Measurements from ENCODE around the gene CCDC116. TPM values are rescaled to one million over a fixed set of nuclear protein-coding genes. Genes with fewer than 3 reads are reported as not detected.

Gene CCDC116
- polyA plus RNA-seq, 1 donor from 2014 or later: 0.28 TPM

- Histone ChIP-seq H2AFZ (ENCODE audit: low read depth, low read length) (no peak overlapping the region), H3K27ac (ENCODE audit: low read length) (no peak overlapping the region), H3K79me2 (replicated peaks; ENCODE audit: insufficient read depth, low read length) (peaks cover 1% of the 10 kb centered on the region), H3K4me2 (ENCODE audit: low read length) (no peak overlapping the region), H3K9me2 (ENCODE audit: insufficient read depth, low read length) (no peaks in the 10 kb centered on the region), H3K9ac (ENCODE audit: low read length) (no peak overlapping the region), H3F3A (ENCODE audit: insufficient read depth, low read length, poor library complexity, severe bottlenecking) (no peaks in the 10 kb centered on the region), H3K9me3 (ENCODE audit: low read length) (no peaks in the 10 kb centered on the region), H3K4me3 (ENCODE audit: low read length) (no peak overlapping the region), H3K36me3 (ENCODE audit: insufficient read depth, low read length) (no peaks in the 10 kb centered on the region), H3K27me3 (ENCODE audit: insufficient read depth, low read depth, low read length) (no peaks in the 10 kb centered on the region), H4K20me1 (ENCODE audit: insufficient read depth) (no peaks in the 10 kb centered on the region)
- no peak for TF ChIP-seq REST (IDR thresholded peaks at IDR 0.05; ENCODE audit: borderline replicate concordance)
- TF ChIP-seq POLR2AphosphoS5 (IDR thresholded peaks at IDR 0.05): no peak
- TF ChIP-seq CTCF (IDR thresholded peaks at IDR 0.05; ENCODE audit: poor library complexity, severe bottlenecking): no peak
- no peak for TF ChIP-seq RAD21 (conservative IDR thresholded peaks at IDR 0.05)
- TF ChIP-seq EZH2 (IDR thresholded peaks at IDR 0.05; ENCODE audit: borderline replicate concordance, insufficient read depth, low read length, poor library complexity, severe bottlenecking): no peak
- no peak for TF ChIP-seq SMC3 (conservative IDR thresholded peaks at IDR 0.05; ENCODE audit: poor library complexity)
- no peak for TF ChIP-seq MXI1 (conservative IDR thresholded peaks at IDR 0.05; ENCODE audit: poor library complexity, severe bottlenecking)
These were observed 11.5 kb upstream of the CCDC116 start for GRCh38 chr22:21621025-21621424.

DNA sequence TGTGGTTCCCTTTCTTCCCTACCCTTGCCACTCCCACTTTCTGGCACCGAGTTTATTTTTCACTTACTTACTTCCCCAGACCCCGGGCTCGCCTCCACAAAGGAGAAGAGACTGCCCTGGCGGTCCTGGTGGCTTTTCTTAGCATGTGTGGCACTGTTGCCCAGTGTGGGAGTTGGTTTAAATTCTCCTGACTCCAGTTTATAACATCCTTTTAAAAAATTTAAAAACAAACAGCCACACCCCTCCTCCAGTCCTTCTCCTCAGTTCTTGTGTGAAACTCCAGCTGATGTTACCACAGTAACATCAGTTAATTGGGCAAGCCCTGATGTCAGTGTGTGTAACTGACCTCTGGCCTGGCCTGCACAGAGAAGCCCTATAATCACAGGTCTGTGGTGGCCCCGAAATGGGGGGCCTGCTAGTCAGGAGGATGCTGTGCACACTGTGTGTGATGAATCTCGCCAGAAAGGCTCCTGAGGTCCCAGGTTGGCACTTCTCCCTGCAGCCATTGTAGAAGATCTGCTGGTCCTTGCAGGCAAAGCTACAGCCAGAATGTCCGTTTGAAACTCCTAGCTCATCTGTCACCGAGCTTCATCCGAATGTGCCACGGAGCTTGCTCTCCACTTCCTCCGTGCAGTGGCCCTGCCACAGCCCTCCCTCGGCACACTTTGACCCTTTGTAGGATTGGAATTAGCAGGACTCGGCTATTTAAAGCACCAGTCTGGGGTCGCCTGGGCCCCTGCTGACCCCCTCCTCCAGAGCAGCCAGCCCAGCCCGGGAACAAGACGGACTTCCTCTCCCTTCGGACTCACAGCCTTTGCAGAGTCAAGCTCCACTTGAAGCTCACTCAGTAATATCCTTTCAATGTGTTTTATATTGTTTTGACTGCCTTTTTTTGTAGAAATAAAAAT is 10.3 kb upstream of the CCDC116 start:
- Histone ChIP-seq H3K27ac (ENCODE audit: low read length) (no peak overlapping the region), H3K4me3 (ENCODE audit: low read length) (no peak overlapping the region), H3K9me3 (ENCODE audit: low read length) (no peaks in the 10 kb centered on the region), H3F3A (ENCODE audit: insufficient read depth, low read length, poor library complexity, severe bottlenecking) (no peaks in the 10 kb centered on the region), H3K27me3 (ENCODE audit: insufficient read depth, low read depth, low read length) (no peaks in the 10 kb centered on the region), H3K4me2 (ENCODE audit: low read length) (no peak overlapping the region), H3K36me3 (ENCODE audit: insufficient read depth, low read length) (no peaks in the 10 kb centered on the region), H3K9me2 (ENCODE audit: insufficient read depth, low read length) (no peaks in the 10 kb centered on the region), H3K79me2 (replicated peaks; ENCODE audit: insufficient read depth, low read length) (no peaks in the 10 kb centered on the region), H3K9ac (ENCODE audit: low read length) (no peak overlapping the region), H2AFZ (ENCODE audit: low read depth, low read length) (no peak overlapping the region), H4K20me1 (ENCODE audit: insufficient read depth) (no peaks in the 10 kb centered on the region)
- no peak for TF ChIP-seq RAD21 (conservative IDR thresholded peaks at IDR 0.05)
